HG03108 (cell line): ENCODE data around the gene CABLES1.
A peak's percentile ranks its signal among the peaks of the same experiment; 100 is the strongest.

Experiments
- ATAC-seq: cut with Tn5 transposase; IDR thresholded peaks from one replicate; pipeline ENCODE4 v1.9.1; 2021; ENCODE audit warnings: moderate library complexity; ENCODE audit not compliant: unreplicated experiment

The CABLES1 gene

DNA sequence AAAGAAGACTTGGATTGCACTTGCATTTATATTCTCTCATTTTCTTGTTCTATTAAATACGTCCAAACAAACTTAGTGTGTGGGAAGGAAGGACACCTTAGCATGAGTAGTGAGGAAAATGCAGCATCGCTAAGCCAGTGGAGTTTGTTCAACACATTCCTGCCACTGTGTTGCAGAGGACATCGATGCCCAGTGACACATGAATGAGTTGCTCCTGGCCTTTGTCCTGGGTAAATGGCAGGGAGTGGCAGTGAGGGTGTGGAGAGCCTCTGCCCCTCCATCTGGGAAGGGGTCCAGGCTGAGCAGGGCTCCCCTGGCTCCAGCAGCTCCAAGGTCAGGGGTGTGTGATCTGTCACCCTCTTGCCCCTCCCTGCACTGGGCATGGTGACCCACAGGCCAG lies 75.9 kb downstream of the CABLES1 start:
- no peak for ATAC-seq

DNA sequence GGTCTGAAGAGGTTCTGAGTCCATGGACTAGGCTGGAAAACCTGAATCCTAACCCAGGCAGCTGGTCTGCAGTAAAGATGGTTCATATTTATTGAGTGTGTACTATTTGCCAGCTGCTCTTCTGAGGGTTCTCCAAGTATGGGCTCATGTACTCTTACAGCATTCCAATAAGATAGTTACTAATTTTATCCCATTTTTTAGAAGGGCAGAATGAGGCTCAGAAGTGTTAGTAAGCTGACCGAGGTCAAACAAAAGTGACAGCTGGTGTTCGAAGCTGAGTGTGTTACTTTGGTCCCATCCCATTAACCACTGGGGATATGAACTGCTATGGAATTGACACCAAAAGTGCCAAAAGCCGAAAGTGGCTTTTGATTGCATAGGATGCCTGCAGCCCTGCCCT lies 76.9 kb downstream of the CABLES1 start:
- ATAC-seq: no peak

DNA sequence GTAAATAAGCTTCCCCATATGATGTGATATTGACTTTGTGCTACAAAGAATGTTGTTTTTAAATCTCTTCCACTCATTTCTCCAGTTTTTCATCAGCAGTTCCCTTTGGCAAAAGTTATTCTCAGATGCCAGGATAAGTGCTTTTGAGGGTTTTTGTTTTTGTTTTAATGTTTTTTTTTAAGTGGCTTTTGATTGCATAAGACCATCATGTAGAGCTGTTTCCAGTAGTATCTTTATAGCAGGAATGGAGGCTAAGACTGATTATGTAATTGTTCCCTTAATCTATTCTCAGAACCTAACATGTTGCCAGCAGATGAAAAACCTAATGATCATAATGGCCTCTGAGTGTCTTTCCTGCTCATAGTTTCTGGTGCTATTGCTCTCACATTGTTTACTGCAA lies 77.9 kb downstream of the CABLES1 start:
- ATAC-seq: no peak

DNA sequence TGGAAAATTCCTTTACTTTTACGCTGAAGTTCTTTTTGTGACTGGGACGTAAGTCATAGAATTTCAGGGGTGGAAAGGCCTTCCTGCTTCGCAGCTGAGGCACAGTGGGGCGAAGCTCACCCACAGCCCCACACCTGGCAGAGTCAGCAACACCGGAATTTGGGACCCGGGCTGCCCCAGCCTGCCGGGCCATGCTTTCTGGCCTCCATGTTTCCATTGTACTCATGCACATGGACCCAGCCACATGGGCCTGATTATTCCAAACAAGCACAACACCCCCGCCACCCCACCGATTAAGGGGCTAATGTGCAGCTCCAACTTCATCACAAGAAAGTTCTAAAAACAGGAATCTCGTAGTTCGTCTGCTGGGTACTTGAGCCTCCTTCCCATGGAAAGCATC lies 82.5 kb downstream of the CABLES1 start:
- no peak for ATAC-seq

DNA sequence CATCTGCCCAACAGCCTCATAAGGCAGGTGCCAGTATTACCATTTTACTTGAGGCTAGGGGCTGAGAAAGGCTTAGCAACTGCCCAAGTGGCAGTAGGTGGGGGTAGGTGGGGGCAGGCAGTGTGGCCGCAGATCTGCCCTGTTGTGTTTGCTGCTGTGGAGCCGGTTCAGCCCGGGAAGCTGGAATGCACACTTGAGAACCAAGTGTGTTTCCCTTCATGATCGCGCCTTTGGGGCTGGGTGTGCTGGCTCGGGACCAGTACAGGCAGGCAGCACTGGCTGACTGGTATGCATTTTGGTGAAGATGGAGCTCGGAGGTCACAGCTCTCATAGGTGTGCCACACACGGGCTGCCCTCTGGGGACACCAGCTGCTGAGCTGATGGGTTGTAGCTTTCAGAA lies 85.1 kb downstream of the CABLES1 start:
- no peak for ATAC-seq

DNA sequence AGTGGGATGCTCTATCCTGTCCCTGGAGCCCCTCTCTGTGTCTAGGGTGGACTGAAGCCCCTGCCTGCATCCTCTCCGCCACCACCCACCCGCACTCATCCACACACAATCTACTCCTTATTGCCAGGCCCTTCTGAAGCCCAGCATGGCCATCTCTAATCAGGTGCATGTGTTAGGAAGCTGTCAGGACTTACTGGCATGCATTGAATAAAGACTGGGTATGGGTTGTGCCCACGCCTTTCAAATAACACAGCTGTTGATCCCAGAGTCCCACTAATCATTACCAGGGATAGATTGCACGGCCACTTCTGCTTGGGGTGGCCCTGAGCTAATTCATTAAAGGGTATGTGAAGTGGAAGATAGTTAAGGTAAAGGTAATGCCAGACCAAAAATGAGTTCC lies 88.4 kb downstream of the CABLES1 start:
- no peak for ATAC-seq

DNA sequence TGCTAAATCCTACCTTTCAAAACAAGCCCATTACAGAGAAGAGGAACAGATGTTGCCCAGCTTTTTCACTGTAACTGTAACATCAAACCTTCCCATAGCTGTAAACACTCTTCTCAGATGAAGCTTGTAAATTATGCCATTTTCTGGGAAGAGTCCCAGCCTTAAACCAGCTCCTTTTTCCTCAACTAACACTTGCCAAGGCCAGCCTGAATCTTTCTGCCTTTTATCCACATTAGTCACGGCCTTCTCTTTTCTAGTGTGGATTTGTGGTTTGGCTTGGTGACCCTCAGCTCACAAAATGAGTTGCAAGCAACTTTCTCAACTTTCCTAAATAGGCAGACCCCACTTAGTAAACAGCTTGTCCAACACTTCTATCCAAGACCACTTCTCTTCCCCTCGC lies 90.2 kb downstream of the CABLES1 start:
- no peak for ATAC-seq

DNA sequence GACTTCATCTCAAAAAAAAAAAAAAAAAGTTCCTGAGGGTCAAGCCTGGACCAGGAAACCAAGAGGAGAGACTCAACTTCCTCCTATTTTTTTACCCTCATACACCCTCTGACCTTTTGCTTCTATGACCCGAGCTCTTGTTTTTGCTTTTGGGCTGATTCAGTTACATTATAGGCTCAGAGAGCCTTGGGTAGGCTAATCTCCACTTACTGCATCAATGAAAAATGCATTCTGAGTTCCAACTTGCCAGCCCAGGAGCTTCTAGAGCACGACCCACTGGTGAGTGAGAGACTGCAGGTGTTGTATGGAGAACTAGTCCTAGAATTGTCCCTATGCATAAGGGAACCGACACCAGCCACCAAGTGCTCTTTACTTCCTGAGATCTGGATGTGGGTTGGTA lies 91.1 kb downstream of the CABLES1 start:
- no peak for ATAC-seq

DNA sequence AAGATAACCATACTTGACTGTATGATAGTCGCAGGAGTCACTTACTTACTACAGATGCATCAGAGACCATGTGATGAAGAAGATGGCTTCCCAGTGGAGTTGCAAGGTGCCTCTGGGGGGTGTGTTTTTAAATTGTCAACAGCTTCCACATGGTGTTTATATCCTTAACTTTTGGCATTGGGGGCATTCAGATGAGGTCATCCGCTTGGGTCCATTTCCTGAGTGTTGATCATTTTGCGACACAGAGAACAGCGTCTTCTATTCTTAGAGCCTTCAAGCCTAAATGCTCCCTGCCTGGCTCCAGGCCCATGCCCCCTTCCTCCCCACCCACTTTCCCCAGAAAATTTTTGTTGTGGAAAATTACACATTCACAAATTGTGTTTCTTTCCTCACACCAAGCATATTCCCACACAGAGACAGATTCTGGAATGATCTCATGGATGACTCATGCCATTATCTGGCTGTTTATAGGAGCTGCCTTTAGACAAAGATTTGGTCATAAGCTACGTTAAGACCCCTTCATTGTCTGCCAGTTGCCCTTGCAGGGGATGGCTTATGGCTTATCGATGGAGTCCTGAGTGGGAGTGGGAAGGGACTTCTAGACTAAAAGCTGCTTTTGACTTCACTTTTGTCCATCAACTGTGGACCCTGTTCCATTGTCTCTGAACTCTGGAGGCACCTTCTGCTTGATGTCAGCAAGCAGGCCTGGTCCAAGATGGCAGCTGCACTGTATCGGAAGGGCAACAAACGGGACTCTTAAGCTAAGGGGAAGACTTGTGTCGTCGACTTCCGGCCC lies 91.8 kb downstream of the CABLES1 start:
- no peak for ATAC-seq

DNA sequence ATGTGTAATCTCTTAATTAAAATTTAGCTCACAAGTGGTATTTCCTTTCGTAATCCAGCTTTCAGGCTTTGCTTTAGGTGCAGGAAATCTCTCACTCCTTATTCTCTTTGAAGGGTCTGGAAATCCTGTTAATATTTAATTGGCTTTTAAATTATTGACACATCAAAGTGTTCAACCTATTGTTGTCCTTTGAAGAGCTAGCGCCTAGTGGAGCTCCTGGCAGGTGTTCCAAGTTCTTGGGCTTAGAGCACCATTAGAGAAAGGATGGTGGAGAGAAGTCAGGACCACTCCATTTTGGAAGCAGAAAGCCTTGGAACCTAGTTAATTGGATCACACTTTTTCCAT lies 92.4 kb downstream of the CABLES1 start:
- ATAC-seq: no peak

DNA sequence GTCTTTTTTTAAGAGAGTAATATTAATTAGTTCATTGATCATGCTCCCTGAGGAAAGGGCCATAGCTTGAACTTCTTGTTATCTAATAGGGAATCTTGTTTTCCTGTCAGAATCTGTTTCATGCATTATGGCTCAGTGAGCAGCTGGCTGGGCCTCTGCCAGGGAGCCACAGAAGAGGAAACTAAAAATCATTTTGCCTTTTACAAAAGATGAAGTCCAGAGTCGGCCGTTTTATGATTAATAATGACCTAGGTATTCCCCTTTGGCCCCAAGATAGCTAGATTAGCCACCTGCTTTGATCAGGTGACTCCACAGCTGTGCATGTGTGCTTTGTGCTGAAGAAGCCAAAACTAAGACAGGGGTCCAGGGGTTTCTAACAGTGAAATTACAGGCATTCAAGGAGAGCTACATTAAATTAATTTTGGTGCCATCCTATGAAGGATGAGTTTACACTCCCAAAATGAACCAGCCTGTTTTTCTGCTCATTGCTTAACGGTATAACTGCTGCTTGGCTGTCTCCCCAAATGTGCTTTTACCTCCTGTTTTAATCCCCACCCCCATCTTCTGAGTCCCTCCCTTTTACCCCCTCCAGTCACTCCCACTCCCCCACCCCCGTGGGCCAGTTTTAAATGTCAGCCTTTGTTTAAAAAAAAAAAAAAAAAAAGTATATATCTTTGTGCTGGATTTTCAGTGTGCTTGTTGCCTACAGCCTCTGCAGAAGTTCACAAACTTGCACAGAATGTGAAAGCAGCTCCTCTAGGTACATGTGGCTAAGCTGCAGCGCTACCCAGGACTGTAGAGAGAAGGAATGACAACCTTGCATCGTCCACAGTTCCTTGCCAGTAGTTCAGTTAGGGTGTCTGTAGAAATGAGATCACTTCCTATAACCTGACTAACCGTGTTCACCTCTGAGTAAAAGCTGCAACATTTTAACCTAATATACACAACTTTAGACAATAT lies 93.1 kb downstream of the CABLES1 start:
- peak; percentile 35 for ATAC-seq

DNA sequence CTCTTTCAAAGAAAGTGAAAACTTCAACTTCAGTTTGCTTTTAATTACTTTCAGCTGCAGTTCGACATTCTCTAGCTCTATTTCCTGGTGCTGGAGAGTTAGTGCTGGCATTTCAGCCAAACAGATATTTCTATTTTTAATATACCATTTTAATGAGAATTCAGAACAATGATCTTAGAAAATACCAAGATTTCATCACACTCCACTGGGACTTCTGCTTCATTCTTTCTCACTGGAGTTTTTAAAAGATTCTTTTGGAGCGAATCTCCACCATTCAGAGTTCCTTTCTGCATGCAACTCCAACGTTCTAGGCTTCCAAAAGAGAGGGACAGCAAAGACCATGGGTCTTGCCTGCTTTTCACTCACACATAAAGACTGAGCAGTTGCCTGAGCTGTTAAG lies 94.2 kb downstream of the CABLES1 start:
- no peak for ATAC-seq

DNA sequence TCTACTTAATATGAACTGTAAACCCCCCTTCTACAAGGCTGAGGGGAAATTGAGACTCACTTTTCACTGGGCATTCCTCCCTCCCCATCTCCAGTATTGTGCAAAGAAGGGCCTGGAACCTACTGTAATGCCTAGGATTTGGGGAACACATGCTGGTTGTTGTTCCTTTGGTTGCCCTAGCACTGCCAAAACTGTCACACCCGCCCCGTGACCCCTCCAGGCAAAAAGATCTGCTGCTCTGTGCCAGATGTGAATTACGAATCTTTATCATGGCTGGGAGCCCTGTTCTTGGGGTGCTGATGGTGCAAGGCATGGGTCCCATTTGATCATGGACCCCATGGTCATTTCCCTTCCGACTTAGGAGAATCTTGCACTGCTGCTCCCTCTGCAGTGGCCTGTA lies 95.4 kb downstream of the CABLES1 start:
- no peak for ATAC-seq

DNA sequence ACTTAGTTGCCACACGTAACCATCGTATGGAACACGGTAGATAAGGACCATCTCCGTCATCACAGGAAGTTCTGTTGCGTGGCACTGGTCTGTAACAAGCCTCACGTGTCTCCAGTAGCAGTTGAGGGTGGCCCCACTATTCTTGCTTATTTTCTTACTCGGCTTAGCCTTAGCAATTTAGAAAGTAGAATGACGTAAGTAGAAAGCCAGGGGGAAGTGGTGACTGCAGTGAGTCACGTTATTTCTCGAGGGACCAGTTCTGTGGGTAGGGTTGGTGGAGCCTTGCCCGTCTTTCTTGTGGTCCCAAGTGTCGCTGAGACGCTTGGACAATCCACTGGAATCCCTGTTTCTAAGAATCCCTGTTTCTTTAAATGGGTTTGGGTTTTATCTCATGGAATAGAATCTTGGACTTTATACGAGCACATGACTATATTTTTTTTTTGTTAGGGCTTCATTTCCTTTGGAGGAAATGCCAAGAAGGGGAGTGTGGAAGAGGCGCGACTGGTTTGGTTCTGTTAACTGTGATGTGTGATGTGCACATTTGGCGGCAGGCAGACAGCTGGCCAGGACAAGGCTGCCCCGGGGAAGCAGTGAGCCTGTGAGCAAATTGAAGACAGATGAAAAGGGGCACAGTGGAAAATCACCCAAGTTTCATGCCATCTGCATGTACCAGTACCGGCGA lies 96.2 kb downstream of the CABLES1 start:
- ATAC-seq: peak; percentile 76

DNA sequence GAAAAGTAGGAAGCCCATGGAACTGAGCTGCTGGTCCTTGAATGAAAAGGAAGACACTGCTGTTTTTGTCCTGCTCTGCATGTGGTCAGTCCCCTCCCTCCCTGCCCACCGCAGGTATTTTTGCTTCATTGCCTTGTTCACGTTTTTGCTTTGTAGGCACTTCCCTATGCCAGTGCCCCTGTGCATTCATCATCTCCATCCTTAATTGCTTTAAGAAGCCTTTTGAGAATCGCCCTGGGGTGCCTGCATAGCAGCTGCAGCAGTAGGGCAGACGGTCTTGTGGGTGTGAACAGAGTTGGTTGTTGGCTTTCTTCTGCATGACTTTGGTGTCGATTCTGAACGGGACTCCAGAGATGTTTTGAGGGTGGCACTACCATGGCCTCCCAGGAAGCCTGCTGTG lies 97.0 kb downstream of the CABLES1 start:
- ATAC-seq: no peak

DNA sequence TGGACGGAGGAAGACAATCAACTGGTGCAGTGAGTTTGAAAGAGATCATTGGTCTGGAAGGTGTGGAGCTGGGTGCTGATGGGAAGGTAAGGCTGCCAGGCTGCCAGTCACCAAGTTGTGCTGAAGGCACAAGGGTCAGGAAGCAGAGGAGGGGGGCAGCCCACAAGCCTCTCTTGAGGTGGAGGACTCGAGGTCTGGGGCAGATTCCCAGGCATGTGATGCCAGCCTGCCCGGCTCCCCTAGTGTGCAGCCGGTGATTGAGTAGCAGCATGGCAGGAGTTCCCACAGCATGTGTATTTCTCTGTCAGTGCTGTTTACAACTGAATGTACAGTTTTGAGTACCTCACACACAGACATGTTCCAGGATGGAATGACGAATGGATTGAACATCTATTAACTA lies 99.3 kb downstream of the CABLES1 start:
- ATAC-seq: no peak

DNA sequence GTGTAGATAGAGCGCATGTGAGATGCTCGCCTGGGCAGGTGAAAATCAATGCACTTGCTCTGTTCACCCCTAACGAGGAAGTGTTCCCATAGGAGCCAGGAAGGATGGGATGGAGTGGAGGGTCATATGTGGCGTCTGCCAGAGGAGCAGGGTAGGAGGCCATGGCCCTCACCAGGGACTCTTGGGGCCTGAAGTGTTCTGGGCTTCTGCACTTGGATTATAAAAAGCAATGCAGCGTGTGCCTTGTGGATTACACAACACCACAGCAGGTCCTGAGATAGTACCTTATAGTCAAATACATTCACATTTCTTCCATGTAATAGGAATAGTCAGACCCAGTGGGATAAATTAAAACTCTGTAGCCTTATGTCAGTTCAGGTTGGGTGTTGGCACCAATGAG lies 100.1 kb downstream of the CABLES1 start:
- no peak for ATAC-seq

DNA sequence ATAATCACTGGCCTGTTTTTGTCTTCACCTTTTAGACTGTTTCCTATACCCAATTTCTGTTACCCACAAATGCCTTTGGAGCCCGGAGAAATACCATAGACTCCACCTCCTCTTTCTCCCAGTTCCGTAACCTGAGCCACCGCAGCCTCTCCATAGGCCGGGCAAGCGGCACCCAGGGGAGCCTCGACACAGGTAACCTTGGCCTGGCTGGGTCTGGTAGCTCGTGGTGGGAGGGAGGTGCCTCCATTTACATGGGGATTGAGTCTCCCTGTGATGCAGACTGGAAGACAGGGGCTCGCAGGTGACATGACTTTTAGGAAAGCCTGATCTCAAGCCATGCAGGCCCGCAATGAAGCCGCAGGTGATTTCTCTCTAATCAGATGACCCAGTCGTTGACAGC lies 100.6 kb downstream of the CABLES1 start:
- no peak for ATAC-seq

DNA sequence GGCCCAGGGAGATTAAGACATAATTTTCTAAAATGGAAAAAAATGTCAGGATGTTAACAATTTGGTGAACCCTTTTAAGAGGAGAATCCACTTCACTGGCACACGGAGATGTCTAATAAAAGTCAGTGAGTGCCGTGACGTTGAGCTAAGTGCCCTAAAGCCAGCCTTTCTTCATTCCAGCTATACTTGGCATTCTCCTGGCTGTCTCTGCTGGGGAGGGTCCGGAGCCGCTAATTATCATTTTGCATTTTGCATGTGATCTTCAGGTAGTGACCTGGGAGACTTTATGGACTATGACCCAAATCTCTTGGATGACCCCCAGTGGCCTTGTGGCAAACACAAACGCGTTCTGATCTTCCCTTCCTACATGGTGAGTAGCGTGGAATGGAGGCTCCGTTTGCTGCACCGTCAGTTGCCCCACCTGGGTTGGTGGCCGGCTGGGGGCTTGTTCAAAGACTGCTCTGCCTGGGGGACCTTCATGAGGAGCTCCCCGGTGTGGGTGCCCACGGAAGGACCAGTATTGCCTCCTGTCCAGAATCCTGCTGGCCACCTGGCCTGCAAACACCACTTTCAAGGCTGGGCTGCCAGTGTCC lies 101.7 kb downstream of the CABLES1 start:
- ATAC-seq: no peak

DNA sequence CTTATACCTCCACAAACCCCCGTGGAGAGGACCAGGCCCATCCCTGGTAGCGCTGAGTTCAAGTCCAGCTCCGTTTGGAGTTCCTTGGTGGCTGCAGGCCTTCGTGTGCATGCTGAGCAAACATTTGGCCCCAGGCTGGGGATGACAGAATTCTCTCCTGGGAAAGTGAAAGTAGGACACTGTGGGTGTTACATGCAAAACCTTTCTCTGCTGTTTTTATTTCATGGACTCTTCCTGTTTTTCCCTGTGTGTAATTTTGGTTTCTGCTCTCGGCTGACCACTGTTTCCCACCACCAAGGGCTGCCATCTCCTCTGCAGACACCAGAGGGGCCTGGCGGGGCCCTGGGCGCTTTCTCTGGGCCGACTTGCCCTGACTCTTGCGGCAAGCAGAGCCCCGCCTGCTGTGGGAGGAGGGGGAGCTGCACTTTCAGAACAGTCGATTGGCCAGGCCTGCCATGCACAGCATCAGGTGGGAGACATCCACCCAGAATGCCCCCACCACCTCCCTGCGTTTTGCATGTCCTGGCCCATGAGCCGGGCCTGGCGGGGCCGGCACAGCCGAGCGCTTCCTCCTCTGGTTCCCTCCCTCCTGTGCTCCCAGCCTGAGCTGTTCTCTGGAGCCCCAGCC lies 102.4 kb downstream of the CABLES1 start:
- ATAC-seq: peak; percentile 41

DNA sequence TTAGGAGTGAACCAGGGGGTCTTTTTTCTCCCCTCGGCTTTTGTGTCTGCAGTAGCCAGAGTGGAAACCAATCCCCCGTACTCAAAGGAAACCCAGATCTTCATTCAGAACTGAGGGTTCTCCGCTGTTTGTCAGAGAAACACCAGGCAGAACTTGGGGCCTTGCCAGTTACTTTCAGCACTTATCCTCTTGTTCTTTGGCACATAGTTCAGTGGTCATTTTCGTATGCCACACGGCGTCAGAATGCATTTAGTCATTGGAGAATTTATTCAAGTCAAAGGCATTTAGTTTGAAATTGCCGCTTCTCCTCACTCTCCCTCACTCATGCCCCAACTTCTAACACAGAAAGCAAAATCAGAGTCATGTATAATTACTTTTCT lies 102.9 kb downstream of the CABLES1 start:
- ATAC-seq: no peak
